GM18909 (cell line): ENCODE results near the gene ADGRF4.

Experiments
- ATAC-seq: cut with Tn5 transposase; IDR thresholded peaks from one replicate; pipeline ENCODE4 v1.9.1; 2021; ENCODE audit warnings: mild to moderate bottlenecking; ENCODE audit not compliant: unreplicated experiment, poor library complexity

The ADGRF4 gene

DNA sequence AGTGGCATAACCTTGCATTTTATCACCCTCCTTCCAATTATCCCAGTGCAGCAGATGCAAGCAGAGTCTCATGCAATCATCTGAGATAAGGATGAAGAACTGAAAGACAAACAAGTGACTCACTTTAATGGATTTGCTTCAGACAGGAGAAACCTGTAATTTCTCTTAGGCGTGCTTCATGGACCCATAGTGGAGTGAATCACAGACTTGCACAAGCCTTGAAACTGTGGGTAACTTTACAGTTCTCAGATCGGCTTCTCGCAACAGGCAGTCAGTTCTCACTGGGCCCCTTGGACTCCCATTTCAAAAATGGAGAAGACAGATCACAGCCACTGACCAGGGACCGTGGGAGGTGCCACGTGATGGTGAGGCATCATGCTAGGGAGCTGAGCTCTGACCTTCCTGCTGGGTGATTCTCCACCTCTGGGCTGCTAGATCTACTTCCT lies at the start of gene ADGRF4:
TSS of gene ADGRF4 (plus strand) at position 239 of the 446 bp plus-strand sequence. CDS start 8,666 bp downstream, outside the sequence.
- no peak for ATAC-seq

DNA sequence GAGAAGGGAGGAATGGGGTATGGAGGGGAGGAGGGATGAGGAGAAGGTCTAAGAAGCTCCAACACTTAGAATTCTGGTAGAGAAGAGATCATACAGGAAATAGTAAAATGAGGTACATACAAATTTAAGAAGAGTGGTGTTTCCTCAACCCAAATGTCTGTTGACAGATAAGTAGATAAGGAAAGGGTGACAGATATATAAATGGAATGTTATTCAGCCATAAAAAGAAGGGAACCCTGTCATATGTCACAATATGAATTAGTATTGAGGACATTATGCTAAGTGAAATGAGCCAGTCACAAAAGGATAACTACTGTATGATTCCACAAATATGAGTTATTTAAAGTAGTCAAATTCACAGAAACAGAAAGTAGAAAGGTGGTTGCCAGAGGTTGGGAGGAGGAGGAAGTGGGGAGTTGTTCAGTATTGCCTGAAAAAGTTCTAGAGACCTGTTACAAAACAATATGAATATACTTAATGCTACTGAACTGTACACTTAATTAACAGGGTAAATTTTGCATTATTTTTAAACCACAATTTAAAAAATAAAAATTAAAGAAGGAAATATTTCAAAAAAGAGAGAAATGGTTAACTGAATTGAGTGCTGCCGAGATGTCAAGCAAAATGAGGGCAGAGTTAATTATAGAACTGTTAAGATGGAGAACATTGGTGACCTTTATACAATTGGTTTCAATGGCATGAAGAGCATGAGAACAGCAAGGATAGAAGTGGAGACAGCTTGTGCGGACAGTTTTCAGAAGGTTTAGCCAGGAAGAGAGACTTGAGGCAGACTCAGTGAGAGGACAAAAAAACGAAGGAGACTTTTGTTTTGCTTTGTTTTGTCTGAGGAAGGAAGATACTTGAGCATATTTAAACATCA lies 47.6 kb upstream of the ADGRF4 start:
- no peak for ATAC-seq

DNA sequence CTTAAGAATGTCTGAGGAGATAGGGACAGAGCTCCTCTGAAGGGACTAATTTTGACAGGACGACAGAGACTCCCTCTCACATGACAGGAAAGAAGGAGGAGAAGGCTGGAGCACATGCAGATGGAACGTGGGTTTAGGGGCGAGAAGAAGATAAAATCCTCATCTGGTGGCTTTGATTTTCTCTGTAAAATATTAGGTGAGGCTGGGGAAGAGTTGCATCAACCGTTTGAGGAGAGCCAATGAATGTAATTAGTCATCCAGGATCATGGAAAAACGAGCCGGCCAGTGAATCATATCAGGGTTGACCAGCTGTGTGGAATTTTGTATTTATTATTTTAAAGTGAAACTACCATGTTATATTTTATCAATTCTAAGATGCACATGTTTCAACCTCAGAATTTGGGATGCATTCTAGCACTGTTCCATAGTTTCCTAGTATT lies 46.9 kb upstream of the ADGRF4 start:
- ATAC-seq, result no peak

DNA sequence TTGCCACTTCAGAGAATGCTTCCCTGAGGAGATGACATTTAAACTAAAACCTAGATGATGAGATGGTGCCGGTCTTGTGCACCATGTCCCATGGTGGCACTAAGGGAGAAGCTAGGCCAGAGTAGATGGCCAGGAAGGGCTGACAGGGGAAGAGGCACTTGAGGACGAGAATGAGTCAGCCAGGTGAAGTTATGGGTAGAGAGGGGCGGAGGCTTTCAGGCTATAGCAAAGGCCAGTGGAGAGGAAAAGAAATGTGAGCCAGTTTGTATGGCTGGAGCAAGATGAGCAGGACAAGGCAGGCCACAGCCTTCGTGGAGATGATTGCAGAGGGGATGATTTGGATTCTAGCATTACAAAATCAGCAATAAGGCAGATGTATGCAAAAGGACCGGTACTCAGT lies 44.7 kb upstream of the ADGRF4 start:
- no peak for ATAC-seq

DNA sequence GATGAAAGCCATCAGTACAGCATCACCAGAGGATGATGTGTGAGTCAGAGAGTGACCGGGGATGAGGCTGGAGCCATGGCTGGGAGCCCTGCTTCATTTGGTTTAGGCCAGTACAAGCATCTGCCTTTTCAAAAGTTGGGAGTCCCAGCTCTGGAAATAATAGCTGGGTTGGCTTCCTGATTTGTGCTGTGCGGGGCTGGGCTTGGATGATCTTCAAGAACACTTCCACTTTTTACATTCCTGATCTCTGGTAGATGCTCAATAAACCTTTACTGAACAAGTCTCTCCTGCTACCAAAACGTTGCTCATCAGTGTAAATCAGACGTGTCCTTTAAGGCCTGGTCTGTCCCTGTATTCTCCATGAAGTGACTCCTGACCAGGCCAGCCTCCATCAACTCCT lies 44.1 kb upstream of the ADGRF4 start:
- ATAC-seq, result no peak

- ATAC-seq, result peak; percentile 40
Measured at GRCh38 chr6:47655719-47656595, 42.4 kb upstream of the ADGRF4 start.

- ATAC-seq, result no peak
Measured at GRCh38 chr6:47661960-47662359, 36.4 kb upstream of the ADGRF4 start.

DNA sequence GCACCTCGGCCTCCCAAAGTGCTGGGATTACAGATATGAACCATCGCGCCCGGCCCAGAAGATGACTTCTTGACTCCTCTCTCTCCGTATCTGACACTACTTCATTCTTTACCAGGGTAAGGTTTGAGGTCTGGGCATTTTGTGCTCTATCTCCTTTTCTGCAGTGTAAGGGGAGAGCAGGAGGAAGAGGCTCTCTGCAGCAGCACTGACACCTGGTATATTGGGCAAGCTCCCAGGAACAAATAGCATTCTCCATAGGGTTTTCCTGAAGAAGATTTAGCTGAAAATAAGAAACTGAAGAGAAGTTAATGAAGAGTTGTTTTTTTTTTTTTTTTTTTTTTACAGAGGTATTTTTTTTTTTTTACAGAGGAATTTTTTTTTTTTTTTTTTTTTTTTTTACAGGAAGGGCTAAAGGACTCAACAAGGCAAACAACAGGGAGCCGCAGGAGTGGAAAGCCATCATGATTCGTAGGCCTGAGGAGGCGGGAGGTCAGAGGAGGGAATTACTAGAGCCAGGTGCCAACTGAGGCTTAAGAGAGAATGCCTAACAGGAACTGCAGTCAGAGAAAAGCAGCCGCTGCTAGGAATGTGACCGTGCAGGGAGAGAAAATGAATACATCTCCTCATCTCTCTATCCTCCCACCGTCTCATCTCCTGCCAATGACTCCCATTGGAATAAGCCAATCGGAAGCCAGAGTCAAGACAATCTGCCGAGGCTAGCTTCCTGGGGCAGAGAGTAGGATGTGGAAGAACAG lies 34.7 kb upstream of the ADGRF4 start:
- no peak for ATAC-seq

DNA sequence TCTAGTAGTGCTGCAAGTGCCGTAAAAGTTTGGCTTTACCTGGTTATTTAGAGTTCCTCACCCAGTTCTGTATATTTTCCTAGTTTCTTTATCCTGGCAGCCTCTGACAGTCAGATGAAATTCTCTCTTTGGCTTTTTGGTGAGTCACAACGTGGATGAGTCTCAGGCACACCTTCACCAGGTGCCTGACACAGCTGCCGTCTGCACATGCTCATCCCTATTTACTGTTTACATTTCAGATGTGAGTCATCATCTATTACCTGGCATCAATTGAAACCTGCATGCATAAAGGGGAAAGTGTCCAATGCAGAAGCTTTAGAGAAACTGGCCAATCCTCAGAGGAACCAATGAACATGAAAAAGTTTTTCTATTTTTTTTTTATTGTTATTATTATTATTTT lies 33.3 kb upstream of the ADGRF4 start:
- no peak for ATAC-seq

GRCh38 chr6:47669684-47670513 lies 28.5 kb upstream of the ADGRF4 start:
- ATAC-seq, result no peak

- no peak for ATAC-seq
Measured at GRCh38 chr6:47670851-47671250, 27.5 kb upstream of the ADGRF4 start.

DNA sequence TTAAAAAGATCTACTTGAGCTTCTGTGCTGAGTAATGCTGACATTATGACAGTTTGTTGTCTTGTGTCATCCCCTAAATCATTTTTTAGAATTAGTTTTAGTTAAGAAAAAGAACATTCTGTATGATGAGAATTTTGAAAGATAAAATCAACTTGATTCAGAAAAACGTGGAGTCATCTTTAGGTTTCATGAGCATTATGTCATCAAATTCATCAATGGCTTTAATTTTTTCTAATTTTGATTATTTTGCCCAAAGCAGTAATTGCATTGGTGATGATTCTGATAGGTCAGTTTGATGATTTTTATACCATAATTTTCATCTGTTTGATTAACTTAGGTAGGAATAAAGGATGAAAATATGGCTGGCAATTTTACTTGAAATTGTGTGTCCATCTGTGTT lies 26.6 kb upstream of the ADGRF4 start:
- ATAC-seq, result no peak

DNA sequence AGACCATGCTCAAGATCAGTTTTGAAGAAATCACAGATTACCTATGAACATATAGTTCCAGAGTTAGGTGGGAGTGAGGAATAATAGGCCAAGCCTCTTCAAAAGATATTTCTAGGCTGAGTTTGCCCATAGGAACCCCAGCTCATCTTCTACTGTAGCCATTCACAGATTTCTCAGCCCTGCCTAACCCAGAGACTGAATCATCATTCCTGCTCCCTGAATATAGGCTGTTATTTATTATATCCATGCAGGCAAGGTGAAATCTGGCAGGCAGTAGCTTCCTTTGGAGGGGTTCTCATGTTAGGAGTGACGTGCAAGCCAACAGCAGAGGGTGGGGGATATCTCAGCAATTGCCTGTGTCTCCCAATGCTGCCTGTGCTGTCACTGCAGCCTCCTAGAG lies 25.6 kb upstream of the ADGRF4 start:
- ATAC-seq, result no peak

GRCh38 chr6:47674673-47675072 lies 23.7 kb upstream of the ADGRF4 start:
- no peak for ATAC-seq

- no peak for ATAC-seq
Measured at GRCh38 chr6:47677381-47678100, 20.8 kb upstream of the ADGRF4 start.

DNA sequence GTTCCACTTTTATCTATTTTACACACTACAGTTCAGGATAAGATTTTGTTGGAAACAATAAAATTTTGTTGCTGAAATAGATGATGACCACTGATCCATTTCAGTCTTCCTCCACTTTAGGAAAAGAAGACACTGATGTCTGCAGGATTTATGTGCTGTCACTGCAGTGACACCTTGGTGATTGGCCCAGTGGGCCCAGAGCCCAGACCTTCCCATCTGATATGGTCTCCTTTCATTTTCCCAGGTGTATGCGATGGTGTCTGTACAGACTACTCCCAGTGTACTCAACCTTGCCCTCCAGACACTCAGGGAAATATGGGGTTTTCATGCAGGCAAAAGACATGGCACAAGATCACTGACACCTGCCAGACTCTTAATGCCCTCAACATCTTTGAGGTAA lies 19.6 kb upstream of the ADGRF4 start:
- ATAC-seq, result no peak

- no peak for ATAC-seq
Measured at GRCh38 chr6:47679322-47679906, 19.0 kb upstream of the ADGRF4 start.

GRCh38 chr6:47680051-47680450 lies 18.3 kb upstream of the ADGRF4 start:
- no peak for ATAC-seq

DNA sequence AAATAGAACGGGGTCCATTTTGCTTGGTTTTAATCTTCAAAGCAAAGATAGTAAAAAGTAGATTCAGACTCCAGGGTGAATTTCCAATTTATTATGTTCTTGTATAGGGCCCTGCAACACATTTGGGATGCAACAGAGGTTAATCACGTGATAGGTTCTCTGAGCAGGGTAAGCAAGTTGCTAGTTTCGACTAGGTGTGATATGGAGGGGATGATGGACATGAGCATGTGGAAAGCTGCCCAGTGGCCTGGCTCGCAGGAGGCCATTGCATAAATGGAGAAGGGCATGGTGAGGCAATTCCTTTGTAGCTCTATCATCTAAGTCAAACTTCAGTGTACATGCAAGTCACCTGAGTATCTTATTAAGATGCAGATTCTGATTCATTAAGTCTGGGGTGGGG lies 17.7 kb upstream of the ADGRF4 start:
- no peak for ATAC-seq
